Measurements from ENCODE around the gene DUSP10. TPM values are rescaled to one million over a fixed set of nuclear protein-coding genes. Genes with fewer than 3 reads are reported as not detected.

DUSP10 gene
- total RNA-seq, 2 experiments from 2014 or later, result 10.8 to 12.9 TPM

- H3K9me3 Mint-ChIP-seq, result no peaks in the 10 kb centered on the region
- no peak overlapping the region for H3K4me3 Mint-ChIP-seq
- ATAC-seq (no peak), DNase-seq (no peak)
- ChIA-PET CTCF (interaction anchor here (1.1 to 2.2 kb wide), 2 partner anchors 8 to 40 kb away, joined by 3 to 6 read pairs; partner anchors contain the start of gene DUSP10), POLR2A (interaction anchor here (1.0 to 1.2 kb wide), 2 partner anchors 9 to 19 kb away, joined by 3 to 4 read pairs; no protein-coding TSS in a partner anchor)
- TF ChIP-seq, protein P1, sequence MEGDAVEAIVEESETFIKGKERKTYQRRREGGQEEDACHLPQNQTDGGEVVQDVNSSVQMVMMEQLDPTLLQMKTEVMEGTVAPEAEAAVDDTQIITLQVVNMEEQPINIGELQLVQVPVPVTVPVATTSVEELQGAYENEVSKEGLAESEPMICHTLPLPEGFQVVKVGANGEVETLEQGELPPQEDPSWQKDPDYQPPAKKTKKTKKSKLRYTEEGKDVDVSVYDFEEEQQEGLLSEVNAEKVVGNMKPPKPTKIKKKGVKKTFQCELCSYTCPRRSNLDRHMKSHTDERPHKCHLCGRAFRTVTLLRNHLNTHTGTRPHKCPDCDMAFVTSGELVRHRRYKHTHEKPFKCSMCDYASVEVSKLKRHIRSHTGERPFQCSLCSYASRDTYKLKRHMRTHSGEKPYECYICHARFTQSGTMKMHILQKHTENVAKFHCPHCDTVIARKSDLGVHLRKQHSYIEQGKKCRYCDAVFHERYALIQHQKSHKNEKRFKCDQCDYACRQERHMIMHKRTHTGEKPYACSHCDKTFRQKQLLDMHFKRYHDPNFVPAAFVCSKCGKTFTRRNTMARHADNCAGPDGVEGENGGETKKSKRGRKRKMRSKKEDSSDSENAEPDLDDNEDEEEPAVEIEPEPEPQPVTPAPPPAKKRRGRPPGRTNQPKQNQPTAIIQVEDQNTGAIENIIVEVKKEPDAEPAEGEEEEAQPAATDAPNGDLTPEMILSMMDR (IDR thresholded peaks at IDR 0.05), result no peak
- peaks cover 62% of the 10 kb centered on the region for H3K4me1 Mint-ChIP-seq (ENCODE audit: low read depth)
- H3K36me3 Mint-ChIP-seq (ENCODE audit: low read depth), result peaks cover 56% of the 10 kb centered on the region
- no peak overlapping the region for H3K27ac Mint-ChIP-seq
- intact Hi-C loops (cut with micrococcal nuclease), result no loop called here
- H3K27me3 Mint-ChIP-seq, result no peaks in the 10 kb centered on the region
These were observed 7.7 kb downstream of the DUSP10 start for GRCh38 chr1:221734187-221734586.

GRCh38 chr1:221732052-221732451, 9.8 kb downstream of the DUSP10 start:
- CTCF ChIA-PET, result interaction anchor here (2.2 kb wide), 1 partner anchor 10 kb away, joined by 6 read pairs; the partner anchor contains the start of gene DUSP10
- Mint-ChIP-seq H3K9me3 (peaks cover 2% of the 10 kb centered on the region), H3K4me3 (no peak overlapping the region), H3K36me3 (ENCODE audit: low read depth) (peaks cover 52% of the 10 kb centered on the region), H3K4me1 (ENCODE audit: low read depth) (peaks cover 68% of the 10 kb centered on the region), H3K27ac (no peak overlapping the region), H3K27me3 (no peaks in the 10 kb centered on the region)
- ATAC-seq (no peak), DNase-seq (no peak)
- intact Hi-C loops (cut with micrococcal nuclease), result no loop called here
- TF ChIP-seq, protein P1 (IDR thresholded peaks at IDR 0.05), result no peak
- POLR2A ChIA-PET, result interaction anchor here (2.6 kb wide), 1 partner anchor 9 kb away, joined by 9 read pairs; the partner anchor contains the start of gene DUSP10

DNA sequence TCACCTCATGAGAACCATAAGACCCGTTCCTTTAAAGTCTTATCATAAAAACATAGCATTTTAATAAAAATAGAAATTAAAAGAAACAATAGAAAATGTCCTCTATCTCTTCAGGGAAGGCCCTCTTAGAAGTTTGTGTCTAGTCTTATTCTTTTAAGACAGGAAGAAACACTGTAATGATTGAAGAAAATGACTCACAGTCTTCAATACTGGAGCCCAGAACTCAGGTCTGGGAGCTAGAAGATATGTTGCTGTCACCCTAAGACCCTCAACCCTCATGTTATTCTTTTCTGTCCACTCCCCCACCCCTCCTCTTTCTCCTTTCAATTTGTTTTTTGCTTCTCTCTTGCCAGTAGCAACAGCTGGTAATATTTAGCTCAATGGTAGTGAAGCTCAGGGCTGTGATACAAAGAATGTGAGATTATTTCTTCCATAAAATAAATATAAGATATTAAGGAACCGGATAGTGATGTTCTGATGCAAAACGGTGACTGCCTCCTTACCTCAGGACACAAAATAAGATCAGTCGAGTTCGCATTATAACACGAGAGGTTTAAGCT, 12.0 kb downstream of the DUSP10 start:
- peaks cover 5% of the 10 kb centered on the region for H3K9me3 Mint-ChIP-seq
- H3K4me3 Mint-ChIP-seq, result no peak overlapping the region
- DNase-seq, result no peak
- H3K27me3 Mint-ChIP-seq, result no peaks in the 10 kb centered on the region
- ChIA-PET CTCF (interaction anchor here (0.9 to 1.9 kb wide), 3 partner anchors 10 to 252 kb away, joined by 3 to 16 read pairs (median 4); partner anchors contain the start of gene DUSP10), POLR2A (interaction anchor here (0.7 to 1.5 kb wide), 4 partner anchors 11 to 27 kb away, joined by 4 to 12 read pairs (median 4); partner anchors contain the start of gene DUSP10)
- ATAC-seq, result no peak
- peaks cover 47% of the 10 kb centered on the region for H3K36me3 Mint-ChIP-seq (ENCODE audit: low read depth)
- peak overlapping the region; percentile 68 for H3K27ac Mint-ChIP-seq
- H3K4me1 Mint-ChIP-seq (ENCODE audit: low read depth), result peaks cover 73% of the 10 kb centered on the region
- TF ChIP-seq, protein P1 (IDR thresholded peaks at IDR 0.05), result no peak
- intact Hi-C loops (cut with micrococcal nuclease), result no loop called here

GRCh38 chr1:221728037-221728505, 13.8 kb downstream of the DUSP10 start:
- CTCF ChIA-PET, result no interaction called here
- DNase-seq (no peak), ATAC-seq (no peak)
- POLR2A ChIA-PET, result interaction anchor here (0.9 to 2.2 kb wide), 3 partner anchors 7 to 20 kb away, joined by 4 to 12 read pairs (median 4); partner anchors contain the start of gene DUSP10
- H3K27ac Mint-ChIP-seq, result peak overlapping the region; percentile 81
- H3K4me1 Mint-ChIP-seq (ENCODE audit: low read depth), result peaks cover 75% of the 10 kb centered on the region
- intact Hi-C loops (cut with micrococcal nuclease), result no loop called here
- peaks cover 58% of the 10 kb centered on the region for H3K36me3 Mint-ChIP-seq (ENCODE audit: low read depth)
- no peak overlapping the region for H3K4me3 Mint-ChIP-seq
- H3K27me3 Mint-ChIP-seq, result no peaks in the 10 kb centered on the region
- H3K9me3 Mint-ChIP-seq, result peaks cover 16% of the 10 kb centered on the region
- TF ChIP-seq, protein P1 (IDR thresholded peaks at IDR 0.05), result no peak
